Loucy (cell line): ENCODE results near the gene BARHL1.

Experiments used
- H2AFZ ChIP-seq: fragments of 200-600 bp; sonication (generic); 2 replicates; pipeline ENCODE4 v1.6.0; 2016; ENCODE audit warnings: antibody characterized with exemption, mild to moderate bottlenecking, low read length, moderate library complexity
- H3F3A ChIP-seq: fragments of 200-600 bp; 2 replicates; pipeline ENCODE4 v1.6.0; 2016; ENCODE audit warnings: antibody characterized with exemption, low read depth, mild to moderate bottlenecking
- H3K27me3 ChIP-seq: fragments of 200-600 bp; sonication (generic); 2 replicates; pipeline ENCODE4 v1.6.1; 2014; ENCODE audit warnings: low read length, mild to moderate bottlenecking; ENCODE audit not compliant: insufficient read depth, poor library complexity, severe bottlenecking
- H3K36me3 ChIP-seq: fragments of 200-600 bp; sonication (generic); 2 replicates; pipeline ENCODE4 v1.6.1; 2016; ENCODE audit warnings: low read length; ENCODE audit not compliant: insufficient read depth
- H3K4me1 ChIP-seq: fragments of 200-600 bp; sonication (generic); 2 replicates; pipeline ENCODE4 v1.5.1; 2014; ENCODE audit warnings: low read length, mild to moderate bottlenecking; ENCODE audit not compliant: insufficient read depth, poor library complexity, severe bottlenecking
- H3K4me2 ChIP-seq: fragments of 200-600 bp; sonication (generic); 2 replicates; pipeline ENCODE4 v1.6.0; 2014; ENCODE audit warnings: antibody characterized with exemption, low read length, low read depth, mild to moderate bottlenecking; ENCODE audit not compliant: poor library complexity, severe bottlenecking
- H3K4me3 ChIP-seq: fragments of 200-600 bp; sonication (generic); 2 replicates; pipeline ENCODE4 v1.5.1; 2014; ENCODE audit warnings: low read length, mild to moderate bottlenecking, mixed read lengths; ENCODE audit not compliant: poor library complexity, severe bottlenecking
- H3K79me2 ChIP-seq: fragments of 200-600 bp; sonication (generic); 2 replicates; pipeline ENCODE4 v1.6.1; 2014; ENCODE audit warnings: low read length; ENCODE audit not compliant: insufficient read depth
- H3K9ac ChIP-seq: fragments of 200-600 bp; sonication (generic); 2 replicates; pipeline ENCODE4 v1.6.0; 2014; ENCODE audit warnings: mild to moderate bottlenecking, low read depth, low read length, moderate library complexity; ENCODE audit not compliant: poor library complexity, severe bottlenecking
- H3K9me2 ChIP-seq: fragments of 200-600 bp; sonication (generic); replicated peaks from 2 replicates; pipeline ENCODE4 v1.6.1; 2016; ENCODE audit warnings: low read depth, low read length, mixed read lengths
- H3K9me3 ChIP-seq: fragments of 200-600 bp; sonication (generic); 2 replicates; pipeline ENCODE4 v1.6.1; 2014; ENCODE audit warnings: mild to moderate bottlenecking, antibody characterized with exemption, low read length, low read depth; ENCODE audit not compliant: insufficient read depth
- H4K20me1 ChIP-seq: fragments of 200-600 bp; sonication (generic); 2 replicates; pipeline ENCODE4 v1.6.0; 2014; ENCODE audit warnings: antibody characterized with exemption, low read length, mild to moderate bottlenecking; ENCODE audit not compliant: insufficient read depth, poor library complexity, severe bottlenecking
- CTCF ChIP-seq: fragments of 200-600 bp; sonication (generic); conservative IDR thresholded peaks from 2 replicates; pipeline ENCODE4 v1.5.1; 2014; ENCODE audit warnings: mild to moderate bottlenecking, antibody characterized with exemption, low read length
- EZH2phosphoT487 ChIP-seq: fragments of 200-600 bp; IDR thresholded peaks from 2 replicates; pipeline ENCODE4 v1.6.1; 2018; ENCODE audit warnings: antibody characterized with exemption, mild to moderate bottlenecking, moderate library complexity, borderline replicate concordance

The BARHL1 gene

GRCh38 chr9:132582786-132583583 lies 579 bp downstream of the BARHL1 start:
- no peaks in the 10 kb centered on the region for H3K36me3 ChIP-seq
- TF ChIP-seq CTCF (no peak), EZH2phosphoT487 (no peak)
- no peaks in the 10 kb centered on the region for H3K9me3 ChIP-seq
- no peak overlapping the region for H3K4me3 ChIP-seq
- H3K4me2 ChIP-seq, result no peak overlapping the region
- no peaks in the 10 kb centered on the region for H3K9me2 ChIP-seq
- no peak overlapping the region for H3K9ac ChIP-seq
- H3K4me1 ChIP-seq, result no peaks in the 10 kb centered on the region
- no peak overlapping the region for H2AFZ ChIP-seq
- H3K27me3 ChIP-seq, result no peaks in the 10 kb centered on the region
- no peaks in the 10 kb centered on the region for H3K79me2 ChIP-seq
- no peaks in the 10 kb centered on the region for H4K20me1 ChIP-seq
- no peaks in the 10 kb centered on the region for H3F3A ChIP-seq

- no peak for TF ChIP-seq EZH2phosphoT487
- Histone ChIP-seq H3K79me2 (no peaks in the 10 kb centered on the region), H3K9ac (no peak overlapping the region), H3K9me2 (no peaks in the 10 kb centered on the region), H2AFZ (no peak overlapping the region), H3F3A (no peaks in the 10 kb centered on the region), H4K20me1 (no peaks in the 10 kb centered on the region), H3K4me3 (no peak overlapping the region), H3K9me3 (no peaks in the 10 kb centered on the region), H3K4me1 (no peaks in the 10 kb centered on the region), H3K36me3 (no peaks in the 10 kb centered on the region), H3K4me2 (no peak overlapping the region), H3K27me3 (no peaks in the 10 kb centered on the region)
Observed at GRCh38 chr9:132583584-132584304, 1.3 kb downstream of the BARHL1 start.

- Histone ChIP-seq H3K4me3 (no peak overlapping the region), H4K20me1 (no peaks in the 10 kb centered on the region), H3K9me2 (no peaks in the 10 kb centered on the region), H3K4me1 (no peaks in the 10 kb centered on the region), H3K27me3 (no peaks in the 10 kb centered on the region), H3K79me2 (no peaks in the 10 kb centered on the region), H3K4me2 (no peak overlapping the region), H2AFZ (no peak overlapping the region), H3F3A (no peaks in the 10 kb centered on the region), H3K9ac (no peak overlapping the region), H3K36me3 (no peaks in the 10 kb centered on the region), H3K9me3 (no peaks in the 10 kb centered on the region)
- TF ChIP-seq CTCF (no peak), EZH2phosphoT487 (no peak)
Observed at GRCh38 chr9:132584601-132585560, 2.5 kb downstream of the BARHL1 start.
